Loucy (cell line): ENCODE data around the gene ANO9.

Source experiments
- H2AFZ ChIP-seq: fragments of 200-600 bp; sonication (generic); 2 replicates; pipeline ENCODE4 v1.6.0; 2016; ENCODE audit warnings: antibody characterized with exemption, mild to moderate bottlenecking, low read length, moderate library complexity
- H3F3A ChIP-seq: fragments of 200-600 bp; 2 replicates; pipeline ENCODE4 v1.6.0; 2016; ENCODE audit warnings: antibody characterized with exemption, low read depth, mild to moderate bottlenecking
- H3K27me3 ChIP-seq: fragments of 200-600 bp; sonication (generic); 2 replicates; pipeline ENCODE4 v1.6.1; 2014; ENCODE audit warnings: low read length, mild to moderate bottlenecking; ENCODE audit not compliant: insufficient read depth, poor library complexity, severe bottlenecking
- H3K36me3 ChIP-seq: fragments of 200-600 bp; sonication (generic); 2 replicates; pipeline ENCODE4 v1.6.1; 2016; ENCODE audit warnings: low read length; ENCODE audit not compliant: insufficient read depth
- H3K4me1 ChIP-seq: fragments of 200-600 bp; sonication (generic); 2 replicates; pipeline ENCODE4 v1.5.1; 2014; ENCODE audit warnings: low read length, mild to moderate bottlenecking; ENCODE audit not compliant: insufficient read depth, poor library complexity, severe bottlenecking
- H3K4me2 ChIP-seq: fragments of 200-600 bp; sonication (generic); 2 replicates; pipeline ENCODE4 v1.6.0; 2014; ENCODE audit warnings: antibody characterized with exemption, low read length, low read depth, mild to moderate bottlenecking; ENCODE audit not compliant: poor library complexity, severe bottlenecking
- H3K4me3 ChIP-seq: fragments of 200-600 bp; sonication (generic); 2 replicates; pipeline ENCODE4 v1.5.1; 2014; ENCODE audit warnings: low read length, mild to moderate bottlenecking, mixed read lengths; ENCODE audit not compliant: poor library complexity, severe bottlenecking
- H3K79me2 ChIP-seq: fragments of 200-600 bp; sonication (generic); 2 replicates; pipeline ENCODE4 v1.6.1; 2014; ENCODE audit warnings: low read length; ENCODE audit not compliant: insufficient read depth
- H3K9ac ChIP-seq: fragments of 200-600 bp; sonication (generic); 2 replicates; pipeline ENCODE4 v1.6.0; 2014; ENCODE audit warnings: mild to moderate bottlenecking, low read depth, low read length, moderate library complexity; ENCODE audit not compliant: poor library complexity, severe bottlenecking
- H3K9me2 ChIP-seq: fragments of 200-600 bp; sonication (generic); replicated peaks from 2 replicates; pipeline ENCODE4 v1.6.1; 2016; ENCODE audit warnings: low read depth, low read length, mixed read lengths
- H3K9me3 ChIP-seq: fragments of 200-600 bp; sonication (generic); 2 replicates; pipeline ENCODE4 v1.6.1; 2014; ENCODE audit warnings: mild to moderate bottlenecking, antibody characterized with exemption, low read length, low read depth; ENCODE audit not compliant: insufficient read depth
- H4K20me1 ChIP-seq: fragments of 200-600 bp; sonication (generic); 2 replicates; pipeline ENCODE4 v1.6.0; 2014; ENCODE audit warnings: antibody characterized with exemption, low read length, mild to moderate bottlenecking; ENCODE audit not compliant: insufficient read depth, poor library complexity, severe bottlenecking
- EZH2phosphoT487 ChIP-seq: fragments of 200-600 bp; IDR thresholded peaks from 2 replicates; pipeline ENCODE4 v1.6.1; 2018; ENCODE audit warnings: antibody characterized with exemption, mild to moderate bottlenecking, moderate library complexity, borderline replicate concordance
- TF ChIP-seq, protein P1 (sequence below): fragments of 200-600 bp; sonication (generic); conservative IDR thresholded peaks from 2 replicates; pipeline ENCODE4 v1.5.1; 2014; ENCODE audit warnings: mild to moderate bottlenecking, antibody characterized with exemption, low read length

The ANO9 gene

GRCh38 chr11:422249-422656 is 19.6 kb downstream of the ANO9 start:
- no peaks in the 10 kb centered on the region for H3K9me2 ChIP-seq
- no peaks in the 10 kb centered on the region for H3K27me3 ChIP-seq
- H3K9ac ChIP-seq: no peak overlapping the region
- no peaks in the 10 kb centered on the region for H3K36me3 ChIP-seq
- H3K79me2 ChIP-seq: no peaks in the 10 kb centered on the region
- no peaks in the 10 kb centered on the region for H3K4me1 ChIP-seq
- no peaks in the 10 kb centered on the region for H4K20me1 ChIP-seq
- no peaks in the 10 kb centered on the region for H3F3A ChIP-seq
- no peak overlapping the region for H3K4me2 ChIP-seq
- TF ChIP-seq, protein P1, sequence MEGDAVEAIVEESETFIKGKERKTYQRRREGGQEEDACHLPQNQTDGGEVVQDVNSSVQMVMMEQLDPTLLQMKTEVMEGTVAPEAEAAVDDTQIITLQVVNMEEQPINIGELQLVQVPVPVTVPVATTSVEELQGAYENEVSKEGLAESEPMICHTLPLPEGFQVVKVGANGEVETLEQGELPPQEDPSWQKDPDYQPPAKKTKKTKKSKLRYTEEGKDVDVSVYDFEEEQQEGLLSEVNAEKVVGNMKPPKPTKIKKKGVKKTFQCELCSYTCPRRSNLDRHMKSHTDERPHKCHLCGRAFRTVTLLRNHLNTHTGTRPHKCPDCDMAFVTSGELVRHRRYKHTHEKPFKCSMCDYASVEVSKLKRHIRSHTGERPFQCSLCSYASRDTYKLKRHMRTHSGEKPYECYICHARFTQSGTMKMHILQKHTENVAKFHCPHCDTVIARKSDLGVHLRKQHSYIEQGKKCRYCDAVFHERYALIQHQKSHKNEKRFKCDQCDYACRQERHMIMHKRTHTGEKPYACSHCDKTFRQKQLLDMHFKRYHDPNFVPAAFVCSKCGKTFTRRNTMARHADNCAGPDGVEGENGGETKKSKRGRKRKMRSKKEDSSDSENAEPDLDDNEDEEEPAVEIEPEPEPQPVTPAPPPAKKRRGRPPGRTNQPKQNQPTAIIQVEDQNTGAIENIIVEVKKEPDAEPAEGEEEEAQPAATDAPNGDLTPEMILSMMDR: no peak
- TF ChIP-seq EZH2phosphoT487: no peak
- H3K4me3 ChIP-seq: no peak overlapping the region
- no peak overlapping the region for H2AFZ ChIP-seq
- no peaks in the 10 kb centered on the region for H3K9me3 ChIP-seq

GRCh38 chr11:420911-421321 is 20.9 kb downstream of the ANO9 start:
- Histone ChIP-seq H3K4me1 (peaks cover 6% of the 10 kb centered on the region), H3F3A (no peaks in the 10 kb centered on the region), H3K9me2 (no peaks in the 10 kb centered on the region), H3K27me3 (no peaks in the 10 kb centered on the region), H3K9me3 (no peaks in the 10 kb centered on the region), H3K36me3 (no peaks in the 10 kb centered on the region), H3K4me2 (no peak overlapping the region), H4K20me1 (no peaks in the 10 kb centered on the region), H3K4me3 (no peak overlapping the region), H3K79me2 (no peaks in the 10 kb centered on the region), H2AFZ (no peak overlapping the region), H3K9ac (no peak overlapping the region)
- TF ChIP-seq, protein P1: no peak
- TF ChIP-seq EZH2phosphoT487: no peak

DNA sequence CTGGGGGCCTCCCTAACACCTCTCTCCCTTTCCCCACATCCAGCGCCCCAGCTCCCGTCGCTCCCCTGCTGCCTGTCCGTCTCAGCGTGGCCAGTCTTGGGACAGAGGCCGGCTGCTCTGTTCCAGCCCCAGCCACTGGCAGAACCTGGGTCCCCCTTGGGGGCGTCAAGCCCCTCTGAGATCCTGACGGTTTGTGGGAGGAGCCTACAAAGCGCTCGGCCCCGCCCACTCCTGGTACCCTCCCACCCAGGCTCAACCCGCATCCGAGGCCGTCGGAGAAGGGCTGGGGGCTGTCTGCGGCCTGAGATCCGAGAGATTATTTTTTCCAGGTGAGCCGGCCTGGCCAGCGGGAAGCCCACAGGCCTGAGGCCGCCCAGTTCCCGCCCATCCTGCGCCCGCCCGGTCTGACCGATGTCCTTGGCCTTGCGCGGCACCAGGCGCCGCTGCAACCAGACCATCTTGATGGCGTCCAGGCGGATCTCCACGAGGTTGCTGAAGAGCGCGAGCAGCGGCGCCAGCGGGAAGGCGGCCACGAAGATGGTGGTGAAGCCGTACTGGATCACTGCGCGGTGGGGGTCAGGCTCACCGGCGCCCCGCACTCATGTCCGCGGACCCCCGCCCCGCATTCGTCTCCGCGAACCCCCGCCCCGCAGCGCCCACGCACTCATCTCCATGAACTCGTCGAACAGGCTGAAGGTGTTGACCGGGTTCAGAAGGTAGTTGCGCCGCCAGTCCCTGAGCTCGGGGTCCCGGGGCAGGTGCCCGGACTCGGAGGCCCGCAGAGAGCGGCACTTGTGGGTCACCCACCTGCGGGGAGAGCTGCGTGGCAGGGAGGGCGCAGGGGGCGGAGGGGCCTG is 21.5 kb downstream of the ANO9 start:
- no peak overlapping the region for H3K9ac ChIP-seq
- TF ChIP-seq, protein P1: no peak
- TF ChIP-seq EZH2phosphoT487: no peak
- no peaks in the 10 kb centered on the region for H3K36me3 ChIP-seq
- no peaks in the 10 kb centered on the region for H3K9me3 ChIP-seq
- H3F3A ChIP-seq: no peaks in the 10 kb centered on the region
- H3K4me1 ChIP-seq: peaks cover 13% of the 10 kb centered on the region
- H3K79me2 ChIP-seq: no peaks in the 10 kb centered on the region
- no peak overlapping the region for H2AFZ ChIP-seq
- H3K27me3 ChIP-seq: no peaks in the 10 kb centered on the region
- no peak overlapping the region for H3K4me3 ChIP-seq
- no peak overlapping the region for H3K4me2 ChIP-seq
- H4K20me1 ChIP-seq: no peaks in the 10 kb centered on the region
- no peaks in the 10 kb centered on the region for H3K9me2 ChIP-seq
